Type B pancreatic cell (in vitro differentiated cells): ENCODE data around the gene SECTM1. TPM values are rescaled to one million over a fixed set of nuclear protein-coding genes. Genes with fewer than 3 reads are reported as not detected.

Experiments used
- DNase-seq: peaks from one replicate; pipeline ENCODE4 v3.0.0; 2021; ENCODE audit warnings: mixed read lengths; ENCODE audit not compliant: unreplicated experiment; ENCODE audit errors: extremely low spot score
- H3K27ac Mint-ChIP-seq: 2 replicates; pipeline ENCODE4 v1.8.0; 2021; ENCODE audit warnings: mild to moderate bottlenecking, mixed read lengths
- H3K27me3 Mint-ChIP-seq: 2 replicates; pipeline ENCODE4 v1.8.0; 2021; ENCODE audit warnings: mixed read lengths
- H3K36me3 Mint-ChIP-seq: 2 replicates; pipeline ENCODE4 v1.8.0; 2021; ENCODE audit warnings: mixed read lengths
- H3K4me1 Mint-ChIP-seq: one replicate; pipeline ENCODE4 v1.8.0; 2021; ENCODE audit warnings: mixed read lengths; ENCODE audit not compliant: unreplicated experiment
- H3K4me3 Mint-ChIP-seq: 2 replicates; pipeline ENCODE4 v1.8.0; 2021; ENCODE audit warnings: mild to moderate bottlenecking, mixed read lengths
- H3K9me3 Mint-ChIP-seq: 2 replicates; pipeline ENCODE4 v1.8.0; 2021; ENCODE audit warnings: mixed read lengths
- total RNA-seq: library from RNA; stranded (reverse); gene quantifications from 2 replicates; pipeline ENCODE4 v1.2.1, GENCODE V29; 2021; ENCODE audit warnings: low replicate concordance
- TF ChIP-seq, protein P1 (sequence below): fragments of 200-600 bp; sonication (generic); conservative IDR thresholded peaks from 2 replicates; pipeline ENCODE4 v1.5.0; 2021; ENCODE audit warnings: antibody characterized with exemption, mild to moderate bottlenecking

The SECTM1 gene
- total RNA-seq, 1 donor from 2014 or later, result 13.2 TPM

DNA sequence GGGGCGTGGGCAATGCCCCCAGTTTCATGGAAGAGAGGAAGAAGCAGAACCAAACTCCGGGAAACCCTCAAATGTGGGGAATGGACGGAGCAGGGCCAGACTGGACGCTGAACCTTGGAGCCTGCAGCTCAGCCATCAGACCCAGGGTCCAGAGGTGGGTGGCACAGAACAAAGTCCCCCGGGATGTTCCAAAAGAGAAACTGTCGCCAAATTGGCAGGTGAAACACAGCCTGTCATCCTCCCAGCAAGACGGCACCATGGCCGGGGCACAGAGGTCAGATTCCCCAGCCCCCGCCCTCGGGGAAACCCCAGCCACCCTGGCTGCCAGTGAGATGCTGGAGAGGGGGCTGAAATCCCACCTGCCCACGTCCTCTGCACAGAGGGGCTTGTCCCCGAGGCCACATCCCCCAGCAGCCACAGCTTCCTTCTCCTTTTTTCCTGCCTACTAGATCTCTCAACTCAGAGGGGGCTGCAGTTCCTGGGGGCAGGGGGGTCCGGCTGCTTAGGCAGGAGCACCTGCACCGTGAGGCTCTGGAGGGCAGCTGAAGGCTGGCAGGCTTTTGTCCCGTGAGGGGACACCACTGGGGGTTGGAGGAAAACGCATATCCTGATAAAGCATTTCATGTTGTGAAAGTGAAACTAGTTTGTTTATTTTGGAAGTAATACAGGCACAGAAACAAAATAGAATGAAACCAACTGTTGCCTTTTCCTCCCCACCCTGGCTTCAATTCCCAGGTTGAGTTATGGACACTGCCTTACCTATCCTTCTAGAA lies 1.2 kb upstream of the SECTM1 start:
- Mint-ChIP-seq H3K4me3 (peak overlapping the region; percentile 87), H3K27ac (peak overlapping the region; percentile 86), H3K27me3 (peaks cover 15% of the 10 kb centered on the region), H3K9me3 (no peaks in the 10 kb centered on the region), H3K4me1 (peaks cover 32% of the 10 kb centered on the region), H3K36me3 (no peaks in the 10 kb centered on the region)
- DNase-seq, result no peak
- TF ChIP-seq, protein P1, sequence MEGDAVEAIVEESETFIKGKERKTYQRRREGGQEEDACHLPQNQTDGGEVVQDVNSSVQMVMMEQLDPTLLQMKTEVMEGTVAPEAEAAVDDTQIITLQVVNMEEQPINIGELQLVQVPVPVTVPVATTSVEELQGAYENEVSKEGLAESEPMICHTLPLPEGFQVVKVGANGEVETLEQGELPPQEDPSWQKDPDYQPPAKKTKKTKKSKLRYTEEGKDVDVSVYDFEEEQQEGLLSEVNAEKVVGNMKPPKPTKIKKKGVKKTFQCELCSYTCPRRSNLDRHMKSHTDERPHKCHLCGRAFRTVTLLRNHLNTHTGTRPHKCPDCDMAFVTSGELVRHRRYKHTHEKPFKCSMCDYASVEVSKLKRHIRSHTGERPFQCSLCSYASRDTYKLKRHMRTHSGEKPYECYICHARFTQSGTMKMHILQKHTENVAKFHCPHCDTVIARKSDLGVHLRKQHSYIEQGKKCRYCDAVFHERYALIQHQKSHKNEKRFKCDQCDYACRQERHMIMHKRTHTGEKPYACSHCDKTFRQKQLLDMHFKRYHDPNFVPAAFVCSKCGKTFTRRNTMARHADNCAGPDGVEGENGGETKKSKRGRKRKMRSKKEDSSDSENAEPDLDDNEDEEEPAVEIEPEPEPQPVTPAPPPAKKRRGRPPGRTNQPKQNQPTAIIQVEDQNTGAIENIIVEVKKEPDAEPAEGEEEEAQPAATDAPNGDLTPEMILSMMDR, result no peak

DNA sequence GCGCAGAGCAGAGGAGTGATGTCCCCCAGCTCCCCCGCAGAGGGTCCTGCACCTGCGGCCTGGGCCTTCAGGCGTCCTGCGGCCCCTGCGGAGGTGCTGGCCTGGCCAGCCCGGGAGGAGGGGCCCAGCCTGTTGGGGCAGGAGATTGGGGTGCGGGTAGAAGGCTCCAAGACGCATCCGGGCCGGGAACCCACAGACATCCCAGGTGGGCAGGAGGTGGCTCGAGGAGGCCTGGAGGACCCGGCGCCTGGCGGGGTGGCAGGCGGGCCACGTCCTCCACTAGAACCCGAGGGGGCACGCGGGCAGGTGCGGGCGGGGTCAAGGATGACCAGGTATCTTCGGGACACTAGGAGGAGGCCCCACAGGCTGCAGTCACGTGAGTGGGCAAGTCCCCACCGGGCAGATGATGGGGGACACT lies 647 bp upstream of the SECTM1 start:
- H3K4me1 Mint-ChIP-seq, result peaks cover 30% of the 10 kb centered on the region
- no peak overlapping the region for H3K4me3 Mint-ChIP-seq
- H3K9me3 Mint-ChIP-seq, result no peaks in the 10 kb centered on the region
- TF ChIP-seq, protein P1, result no peak
- DNase-seq, result no peak
- H3K36me3 Mint-ChIP-seq, result no peaks in the 10 kb centered on the region
- H3K27me3 Mint-ChIP-seq, result peaks cover 13% of the 10 kb centered on the region
- no peak overlapping the region for H3K27ac Mint-ChIP-seq

DNA sequence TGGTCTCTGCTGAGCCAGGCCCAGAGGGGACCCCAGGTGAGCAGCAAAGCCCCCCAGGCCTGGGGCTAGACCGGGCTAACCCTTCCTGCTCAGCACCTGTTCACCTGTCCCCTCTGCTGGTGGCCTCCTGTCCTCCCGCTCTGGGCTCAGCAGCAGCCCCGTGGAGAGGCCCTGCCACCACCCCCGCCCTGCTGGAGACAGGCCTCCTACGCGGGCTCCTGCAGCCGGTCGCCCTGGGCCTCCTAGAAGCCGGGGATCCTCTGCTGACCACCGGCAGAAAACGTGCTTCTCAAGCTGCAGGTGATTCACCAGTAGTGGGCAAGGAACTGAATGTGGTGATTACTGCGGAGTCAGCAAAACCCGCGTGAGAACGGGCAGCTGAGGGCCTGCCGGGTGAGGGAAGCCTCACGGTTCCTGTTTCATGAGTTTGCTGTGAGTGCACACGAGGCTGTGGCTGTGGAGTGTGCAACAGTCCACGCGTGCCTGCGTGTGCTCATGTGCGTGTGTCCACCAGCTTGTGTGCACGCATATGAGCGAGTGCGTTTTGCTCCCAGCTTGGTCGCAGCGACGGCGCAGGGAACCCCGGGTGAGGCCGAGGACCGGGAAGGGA lies 792 bp downstream of the SECTM1 start:
- H3K4me3 Mint-ChIP-seq, result peak overlapping the region; percentile 84
- no peaks in the 10 kb centered on the region for H3K36me3 Mint-ChIP-seq
- peaks cover 21% of the 10 kb centered on the region for H3K4me1 Mint-ChIP-seq
- TF ChIP-seq, protein P1, result no peak
- peak overlapping the region; percentile 69 for H3K27ac Mint-ChIP-seq
- DNase-seq, result no peak
- no peaks in the 10 kb centered on the region for H3K9me3 Mint-ChIP-seq
- H3K27me3 Mint-ChIP-seq, result peaks cover 11% of the 10 kb centered on the region

DNA sequence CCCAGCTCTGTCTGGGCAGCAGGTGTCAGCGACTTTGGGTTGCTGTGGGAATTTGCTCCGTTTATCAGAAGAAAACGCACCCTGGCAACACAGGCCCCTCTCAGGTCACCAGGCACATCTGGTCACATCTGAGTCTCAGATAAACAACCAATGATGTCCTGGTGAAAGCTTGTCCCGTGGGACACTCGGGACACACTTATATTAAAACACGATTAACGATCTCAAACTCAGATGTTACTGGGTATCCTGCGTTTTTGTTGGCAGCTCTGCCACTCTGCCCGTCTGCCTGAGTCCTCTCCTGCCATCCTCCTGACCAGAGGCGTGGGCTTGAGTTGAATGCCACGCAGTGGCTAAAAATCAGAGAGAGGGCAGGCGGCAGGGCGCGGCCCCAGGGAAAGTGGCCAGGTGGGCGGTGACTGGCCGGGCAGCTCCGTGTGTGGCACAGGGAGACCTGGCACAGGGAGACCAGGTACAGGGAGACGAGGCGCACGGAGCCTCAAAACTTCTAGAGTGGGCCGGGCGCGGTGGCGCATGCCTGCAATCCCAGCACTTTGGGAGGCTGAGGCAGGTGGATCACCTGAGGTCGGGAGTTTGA lies 2.1 kb downstream of the SECTM1 start:
- H3K9me3 Mint-ChIP-seq, result no peaks in the 10 kb centered on the region

More for the DNA sequence above, 2.1 kb downstream of the SECTM1 start:
- peaks cover 11% of the 10 kb centered on the region for H3K27me3 Mint-ChIP-seq
- H3K4me1 Mint-ChIP-seq, result peaks cover 23% of the 10 kb centered on the region
- no peak overlapping the region for H3K4me3 Mint-ChIP-seq
- no peaks in the 10 kb centered on the region for H3K36me3 Mint-ChIP-seq
- TF ChIP-seq, protein P1, result no peak
- no peak for DNase-seq
- no peak overlapping the region for H3K27ac Mint-ChIP-seq
